Naive B cell (primary cell): Measurements from ENCODE around the gene STK38L. TPM values are rescaled to one million over a fixed set of nuclear protein-coding genes. Genes with fewer than 3 reads are reported as not detected.

ENCODE experiments used
- ATAC-seq, 2 donors: fragments of 150-1000 bp; cut with Tn5 transposase; 2 replicates each; pipeline ENCODE4 v1.10.0; 2021; ENCODE audit warnings: low read depth in 2 of 2, mild to moderate bottlenecking in 2 of 2, moderate library complexity in 2 of 2
- DNase-seq: peaks from one replicate; pipeline ENCODE4 v3.0.0; 2022
- H3K27ac Mint-ChIP-seq, 6 donors: one replicate each; pipeline ENCODE4 v1.8.0; 2020 to 2022; ENCODE audit warnings: mild to moderate bottlenecking in 6 of 6, mixed read lengths in 6 of 6, moderate library complexity in 5 of 6, inconsistent platforms in 2 of 6
- H3K27me3 Mint-ChIP-seq, 3 donors: one replicate each; pipeline ENCODE4 v1.8.0; 2021 to 2022; ENCODE audit warnings: mixed read lengths in 3 of 3, mild to moderate bottlenecking in 1 of 3
- H3K36me3 Mint-ChIP-seq, 2 donors: one replicate each; pipeline ENCODE4 v1.8.0; 2020 to 2022; ENCODE audit warnings: mixed read lengths in 2 of 2, inconsistent platforms in 1 of 2, mild to moderate bottlenecking in 1 of 2
- H3K4me1 Mint-ChIP-seq, 3 donors: one replicate each; pipeline ENCODE4 v1.8.0; 2020 to 2022; ENCODE audit warnings: mixed read lengths in 3 of 3, inconsistent platforms in 1 of 3, mild to moderate bottlenecking in 1 of 3, moderate library complexity in 1 of 3
- H3K4me3 Mint-ChIP-seq, 8 donors: one replicate each; pipeline ENCODE4 v1.8.0; 2020 to 2022; ENCODE audit warnings: mild to moderate bottlenecking in 8 of 8, mixed read lengths in 8 of 8, moderate library complexity in 8 of 8, inconsistent platforms in 2 of 8
- H3K9me3 Mint-ChIP-seq, 7 donors: one replicate each; pipeline ENCODE4 v1.8.0; 2020 to 2022; ENCODE audit warnings: mixed read lengths in 7 of 7, mild to moderate bottlenecking in 5 of 7, inconsistent platforms in 2 of 7, moderate library complexity in 1 of 7
- polyA plus RNA-seq, 6 donors: library from polyadenylated mRNA; unstranded; fragments of 300-500 nt; fragmentation: Illumina TruSeq; gene quantifications; one replicate each; pipeline ENCODE4 v1.2.3, GENCODE V29; 2021; ENCODE audit warnings: low read depth in 6 of 6

Gene STK38L
- 10 to 100 TPM in 2 of 6 donors, 1 to 10 TPM in 4; 5.0 to 10.4 (median 8.2) TPM for polyA plus RNA-seq

GRCh38 chr12:27243804-27244688 lies at the start of gene STK38L:
Gene STK38L, plus strand, starts transcription at chr12:27244286. Its CDS starts 53,435 bp downstream, at chr12:27297721.
- peak; percentile 95 for DNase-seq
- Mint-ChIP-seq H3K27me3 (no peaks in the 10 kb centered on the region), H3K9me3 (peaks cover 0 to 7% (median 3%) of the 10 kb centered on the region in 7 donors), H3K4me1 (peaks cover 26 to 36% (median 33%) of the 10 kb centered on the region in 3 donors), H3K36me3 (no peaks in the 10 kb centered on the region), H3K4me3 (peak within 1 kb of the TSS; percentile 91 to 99 (median 98)), H3K27ac (peak within 1 kb of the TSS; percentile 88 to 99 (median 98))
- ATAC-seq = peak; percentile 90 to 92

DNA sequence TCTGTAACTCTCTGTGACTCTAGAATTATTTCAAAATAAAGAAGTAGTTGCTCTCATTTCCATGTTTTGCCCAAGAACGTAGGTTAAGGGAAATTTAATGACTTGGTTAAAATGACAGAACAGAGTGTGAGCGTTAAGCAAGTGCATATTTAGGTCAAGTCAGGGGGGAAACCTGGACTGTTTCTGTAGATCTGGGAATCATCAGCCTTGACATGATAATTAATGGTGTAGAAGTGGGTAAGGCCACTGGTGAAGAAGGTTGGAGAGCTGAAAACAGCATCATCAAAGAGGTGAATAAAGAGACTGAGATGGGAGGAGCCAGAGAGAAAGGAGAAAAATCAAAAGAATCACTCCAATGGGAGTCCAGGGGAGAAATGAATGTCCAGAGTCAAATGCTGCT lies 49.4 kb upstream of the STK38L start:
- no peak for ATAC-seq
- Mint-ChIP-seq H3K36me3 (no peaks in the 10 kb centered on the region), H3K4me3 (no peak overlapping the region), H3K27ac (no peak overlapping the region), H3K9me3 (no peaks in the 10 kb centered on the region), H3K4me1 (no peaks in the 10 kb centered on the region), H3K27me3 (no peaks in the 10 kb centered on the region)
- no peak for DNase-seq

- Mint-ChIP-seq H3K27me3 (no peaks in the 10 kb centered on the region), H3K36me3 (no peaks in the 10 kb centered on the region), H3K4me1 (no peaks in the 10 kb centered on the region), H3K4me3 (no peak overlapping the region), H3K27ac (peak overlapping the region in 1 of 6 donors; percentile 65), H3K9me3 (no peaks in the 10 kb centered on the region)
- ATAC-seq = no peak
- DNase-seq = no peak
These were observed 46.0 kb upstream of the STK38L start for GRCh38 chr12:27198036-27198435.

DNA sequence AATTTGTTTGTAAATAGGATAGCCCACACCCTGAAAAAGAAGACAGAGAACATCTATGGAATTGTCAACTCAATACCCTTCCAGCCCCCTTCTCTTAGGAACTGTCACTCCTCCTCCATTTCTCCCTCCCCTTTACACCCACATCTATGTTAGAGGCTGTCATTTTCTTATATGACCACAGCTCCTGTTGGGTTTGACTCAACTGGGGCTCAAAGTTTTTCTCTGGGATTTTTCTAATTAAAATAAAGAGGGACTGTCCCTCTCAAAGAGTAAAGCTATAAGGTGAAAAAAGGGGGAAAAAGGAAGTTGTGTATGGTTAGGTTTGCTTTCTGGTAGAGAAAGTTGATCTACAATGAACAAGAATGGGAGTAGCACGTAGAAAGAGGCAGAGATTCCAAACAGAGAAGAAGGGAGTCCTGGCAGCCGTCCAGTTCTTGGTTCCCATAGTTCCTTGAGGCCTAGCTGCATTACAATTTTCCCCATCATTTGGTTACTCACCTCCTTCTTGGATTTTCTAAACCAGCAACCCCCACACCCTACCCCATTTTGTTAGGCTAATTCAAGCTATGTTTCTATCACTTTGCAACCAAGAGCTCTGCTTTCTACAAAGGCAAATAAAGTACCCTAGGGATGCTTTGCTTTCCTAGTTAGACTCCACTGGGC lies 44.3 kb upstream of the STK38L start:
- no peaks in the 10 kb centered on the region for H3K27me3 Mint-ChIP-seq
- no peaks in the 10 kb centered on the region for H3K4me1 Mint-ChIP-seq
- H3K36me3 Mint-ChIP-seq = no peaks in the 10 kb centered on the region
- ATAC-seq (no peak), DNase-seq (no peak)
- H3K9me3 Mint-ChIP-seq = no peaks in the 10 kb centered on the region
- no peak overlapping the region for H3K27ac Mint-ChIP-seq
- H3K4me3 Mint-ChIP-seq = no peak overlapping the region

DNA sequence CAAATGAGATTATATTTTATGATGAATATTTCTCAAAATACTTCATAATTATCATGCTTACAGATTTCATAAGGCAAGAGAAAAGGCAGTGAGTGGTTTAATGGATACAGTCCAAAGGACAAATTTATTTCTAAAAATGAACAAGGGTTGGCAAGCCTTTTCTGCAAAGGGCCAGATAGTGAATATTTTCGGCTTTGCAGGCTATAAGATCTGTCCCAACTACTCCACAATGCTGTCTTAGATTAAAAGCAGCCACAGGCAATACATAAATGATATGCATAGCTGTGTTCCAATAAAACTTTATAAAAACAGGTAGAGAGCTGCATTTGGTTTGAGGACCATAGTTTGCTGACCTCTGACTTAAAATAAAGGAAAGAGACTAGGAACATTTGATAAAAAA lies 42.9 kb upstream of the STK38L start:
- Mint-ChIP-seq H3K4me3 (no peak overlapping the region), H3K27ac (no peak overlapping the region), H3K9me3 (no peaks in the 10 kb centered on the region), H3K27me3 (no peaks in the 10 kb centered on the region), H3K36me3 (no peaks in the 10 kb centered on the region), H3K4me1 (no peaks in the 10 kb centered on the region)
- ATAC-seq (no peak), DNase-seq (no peak)

DNA sequence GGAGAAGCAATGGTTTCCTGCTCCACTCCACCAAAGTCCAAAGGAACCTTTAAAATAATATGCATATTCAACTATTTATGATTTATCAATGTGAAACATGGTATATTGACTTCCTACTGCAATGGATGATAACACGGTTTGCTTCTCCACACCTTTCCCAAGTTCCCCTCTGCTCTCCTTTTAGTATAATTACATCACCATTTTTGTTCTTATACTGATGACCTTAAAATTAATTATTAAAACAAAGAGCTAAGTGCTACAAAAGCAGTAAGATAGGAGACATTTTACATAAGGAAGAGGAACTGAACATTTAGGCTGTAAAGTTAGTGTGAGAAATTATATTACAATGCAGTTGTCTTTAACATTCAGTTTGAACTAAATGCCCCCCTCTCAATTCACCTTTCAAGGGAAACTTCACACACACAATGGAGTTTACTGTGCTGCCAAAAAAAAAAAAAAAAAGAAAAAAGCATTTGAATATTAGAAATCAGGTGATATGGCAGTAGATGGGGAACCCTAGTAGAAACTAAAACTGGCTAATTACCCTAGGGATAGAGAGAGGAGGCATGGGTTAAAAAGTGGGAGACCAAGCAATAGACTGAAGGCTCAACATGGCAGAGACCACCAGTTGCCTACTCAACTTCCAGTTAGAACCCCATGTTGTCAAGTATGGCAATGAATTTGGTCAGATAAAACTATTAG lies 37.1 kb upstream of the STK38L start:
- Mint-ChIP-seq H3K4me1 (no peaks in the 10 kb centered on the region), H3K27me3 (no peaks in the 10 kb centered on the region), H3K27ac (no peak overlapping the region), H3K9me3 (peaks cover 0 to 15% (median 6%) of the 10 kb centered on the region in 7 donors), H3K4me3 (no peak overlapping the region), H3K36me3 (peaks cover 0 to 7% of the 10 kb centered on the region in 2 donors)
- ATAC-seq = no peak
- DNase-seq = no peak

GRCh38 chr12:27207615-27208413 lies 36.3 kb upstream of the STK38L start:
- Mint-ChIP-seq H3K9me3 (peaks cover 0 to 15% (median 6%) of the 10 kb centered on the region in 7 donors), H3K4me3 (no peak overlapping the region), H3K36me3 (peaks cover 0 to 7% of the 10 kb centered on the region in 2 donors), H3K4me1 (no peaks in the 10 kb centered on the region), H3K27ac (no peak overlapping the region), H3K27me3 (no peaks in the 10 kb centered on the region)
- DNase-seq (no peak), ATAC-seq (no peak)

DNA sequence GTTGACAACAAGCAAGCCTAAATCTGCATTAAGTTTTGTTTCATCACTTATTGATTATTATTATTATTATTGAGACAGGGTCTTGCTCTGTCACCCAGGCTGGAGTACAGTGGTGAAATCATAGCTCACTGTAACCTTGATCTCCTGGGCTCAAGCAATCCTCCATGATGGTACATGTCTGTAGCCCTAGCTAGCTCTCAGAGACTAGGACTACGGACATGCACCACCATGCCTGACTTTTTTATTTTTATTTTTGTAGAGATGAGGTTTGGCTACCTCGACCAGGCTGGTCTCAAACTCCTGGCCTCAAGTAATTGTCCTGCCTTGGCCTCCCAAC lies 35.7 kb upstream of the STK38L start:
- H3K4me1 Mint-ChIP-seq = no peaks in the 10 kb centered on the region
- DNase-seq (no peak), ATAC-seq (no peak)
- peaks cover 0 to 15% (median 6%) of the 10 kb centered on the region in 7 donors for H3K9me3 Mint-ChIP-seq
- no peaks in the 10 kb centered on the region for H3K27me3 Mint-ChIP-seq
- H3K36me3 Mint-ChIP-seq = peaks cover 0 to 7% of the 10 kb centered on the region in 2 donors
- H3K27ac Mint-ChIP-seq = no peak overlapping the region
- H3K4me3 Mint-ChIP-seq = no peak overlapping the region

GRCh38 chr12:27209257-27209910 lies 34.7 kb upstream of the STK38L start:
- H3K4me1 Mint-ChIP-seq = no peaks in the 10 kb centered on the region
- no peak overlapping the region for H3K27ac Mint-ChIP-seq
- peaks cover 0 to 15% (median 6%) of the 10 kb centered on the region in 7 donors for H3K9me3 Mint-ChIP-seq
- ATAC-seq = no peak
- H3K36me3 Mint-ChIP-seq = peaks cover 0 to 7% of the 10 kb centered on the region in 2 donors
- no peak for DNase-seq
- no peak overlapping the region for H3K4me3 Mint-ChIP-seq
- no peaks in the 10 kb centered on the region for H3K27me3 Mint-ChIP-seq

DNA sequence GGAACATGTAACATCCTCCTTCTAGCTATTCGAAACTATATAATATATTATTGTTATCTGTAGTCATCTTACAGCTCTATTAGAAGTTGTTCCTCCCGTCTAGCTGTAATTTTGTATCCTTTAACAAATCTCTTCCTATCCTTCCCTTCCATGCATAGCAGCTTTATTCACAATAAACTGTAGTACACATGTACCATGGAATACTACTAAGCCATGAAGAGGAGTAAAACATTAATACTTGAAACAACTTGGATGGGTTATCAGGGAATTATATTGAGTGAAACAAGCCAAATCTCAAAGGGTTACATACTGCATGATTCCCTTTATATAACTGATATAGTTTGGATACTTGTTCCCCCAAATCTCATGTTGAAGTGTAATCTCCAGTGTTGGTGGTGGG lies 33.9 kb upstream of the STK38L start:
- H3K4me1 Mint-ChIP-seq = no peaks in the 10 kb centered on the region
- peaks cover 0 to 7% of the 10 kb centered on the region in 2 donors for H3K36me3 Mint-ChIP-seq
- no peak for DNase-seq
- H3K9me3 Mint-ChIP-seq = peaks cover 0 to 15% (median 6%) of the 10 kb centered on the region in 7 donors
- no peak for ATAC-seq
- H3K27ac Mint-ChIP-seq = no peak overlapping the region
- H3K27me3 Mint-ChIP-seq = no peaks in the 10 kb centered on the region
- H3K4me3 Mint-ChIP-seq = no peak overlapping the region

DNA sequence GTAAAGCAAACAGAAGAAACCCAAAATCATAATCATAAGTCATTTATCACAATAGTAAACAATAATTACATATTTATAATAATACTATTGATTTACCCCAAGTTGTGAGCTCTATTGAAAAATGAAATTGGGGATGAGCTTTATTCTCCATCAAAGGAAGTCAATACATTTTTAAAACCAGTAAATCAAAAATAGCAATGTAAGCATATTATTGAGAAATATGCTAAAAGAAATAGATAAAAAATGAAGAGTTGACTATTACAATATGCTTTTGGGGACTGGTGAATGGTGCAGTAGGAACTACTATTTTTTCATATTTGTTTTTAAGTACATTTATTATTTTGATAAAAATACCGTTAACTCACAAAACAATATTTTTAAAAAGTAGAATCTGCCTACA lies 31.2 kb upstream of the STK38L start:
- DNase-seq (no peak), ATAC-seq (no peak)
- peaks cover 0 to 7% of the 10 kb centered on the region in 2 donors for H3K36me3 Mint-ChIP-seq
- no peaks in the 10 kb centered on the region for H3K27me3 Mint-ChIP-seq
- H3K4me1 Mint-ChIP-seq = no peaks in the 10 kb centered on the region
- no peak overlapping the region for H3K4me3 Mint-ChIP-seq
- no peak overlapping the region for H3K27ac Mint-ChIP-seq
- H3K9me3 Mint-ChIP-seq = peaks cover 0 to 15% (median 6%) of the 10 kb centered on the region in 7 donors

GRCh38 chr12:27213304-27213703 lies 30.8 kb upstream of the STK38L start:
- peak overlapping the region in 1 of 6 donors; percentile 29 for H3K27ac Mint-ChIP-seq
- no peak overlapping the region for H3K4me3 Mint-ChIP-seq
- H3K4me1 Mint-ChIP-seq = no peaks in the 10 kb centered on the region
- DNase-seq = no peak
- no peak for ATAC-seq
- peaks cover 0 to 15% (median 6%) of the 10 kb centered on the region in 7 donors for H3K9me3 Mint-ChIP-seq
- H3K36me3 Mint-ChIP-seq = peaks cover 0 to 7% of the 10 kb centered on the region in 2 donors
- H3K27me3 Mint-ChIP-seq = no peaks in the 10 kb centered on the region
